Right atrium auricular region (tissue), 2 donors: ENCODE data around the gene TBX10. TPM values are rescaled to one million over a fixed set of nuclear protein-coding genes. Genes with fewer than 3 reads are reported as not detected.

Experiments used
- DNase-seq: peaks from one replicate; pipeline ENCODE4 v3.0.0-alpha.2; 2019; ENCODE audit warnings: low spot score
- H3K27ac ChIP-seq, 2 donors: fragments of 200-600 bp; sonication (generic); 1 replicate in 1 of 2; 2 replicates in 1 of 2; pipeline ENCODE4 v1.5.1; 2016 to 2019
- H3K27me3 ChIP-seq, 2 donors: fragments of 200-600 bp; sonication (generic); one replicate each; pipeline versions ENCODE4 v1.5.1 to v1.6.0; 2017 to 2019
- H3K36me3 ChIP-seq: fragments of 200-600 bp; sonication (generic); one replicate; pipeline ENCODE4 v1.5.1; 2016
- H3K4me1 ChIP-seq, 2 donors: fragments of 200-600 bp; sonication (generic); one replicate each; pipeline versions ENCODE4 v1.5.1 to v1.6.0; 2017 to 2019
- H3K4me3 ChIP-seq, 2 donors: fragments of 200-600 bp; sonication (generic); 1 replicate in 1 of 2; 2 replicates in 1 of 2; pipeline ENCODE4 v1.5.1; 2017 to 2019; ENCODE audit warnings: mild to moderate bottlenecking in 1 of 2, moderate library complexity in 1 of 2
- H3K9me3 ChIP-seq, 2 donors: fragments of 200-600 bp; sonication (generic); one replicate each; pipeline ENCODE4 v1.5.1; 2019
- CTCF ChIP-seq, 2 donors: fragments of 200-600 bp; sonication (generic); IDR thresholded peaks; one replicate each; pipeline ENCODE4 v1.5.1; 2019; ENCODE audit warnings: antibody characterized with exemption in 2 of 2
- total RNA-seq, 2 donors: library from RNA; depleted of rRNA; stranded (reverse); fragments of >200 nt; gene quantifications; one replicate each; pipeline ENCODE4 v1.1.0, GENCODE V29; 2016

Gene TBX10
- total RNA-seq, 2 donors from 2014 or later, result not detected

GRCh38 chr11:67675058-67675747 lies 35.6 kb upstream of the TBX10 start:
- DNase-seq, result no peak
- no peak for TF ChIP-seq CTCF (IDR thresholded peaks at IDR 0.05)
- Histone ChIP-seq H3K27me3 (no peaks in the 10 kb centered on the region), H3K27ac (no peak overlapping the region), H3K9me3 (peaks cover 0 to 7% of the 10 kb centered on the region in 2 donors), H3K4me3 (no peak overlapping the region), H3K36me3 (no peaks in the 10 kb centered on the region), H3K4me1 (no peaks in the 10 kb centered on the region)

- no peaks in the 10 kb centered on the region for H3K4me1 ChIP-seq
- no peak within 1 kb of the TSS for H3K4me3 ChIP-seq
- TF ChIP-seq CTCF (IDR thresholded peaks at IDR 0.05), result no peak
- H3K27me3 ChIP-seq, result no peaks in the 10 kb centered on the region
- H3K27ac ChIP-seq, result no peak within 1 kb of the TSS
- peaks cover 0 to 7% of the 10 kb centered on the region in 2 donors for H3K9me3 ChIP-seq
- H3K36me3 ChIP-seq, result no peaks in the 10 kb centered on the region
- no peak for DNase-seq
Measured at GRCh38 chr11:67674442-67674871, 34.9 kb upstream of the TBX10 start, which contains the start of gene ALDH3B2. Gene ALDH3B2, minus strand, starts transcription at chr11:67674623. Its CDS starts 7,688 bp downstream, at chr11:67666935.

GRCh38 chr11:67673902-67674301 lies 34.3 kb upstream of the TBX10 start:
- TF ChIP-seq CTCF (IDR thresholded peaks at IDR 0.05), result no peak
- Histone ChIP-seq H3K27ac (no peak overlapping the region), H3K9me3 (peaks cover 0 to 7% of the 10 kb centered on the region in 2 donors), H3K4me3 (no peak overlapping the region), H3K27me3 (no peaks in the 10 kb centered on the region), H3K36me3 (no peaks in the 10 kb centered on the region), H3K4me1 (no peaks in the 10 kb centered on the region)
- DNase-seq, result no peak

GRCh38 chr11:67673358-67673757 lies 33.8 kb upstream of the TBX10 start:
- Histone ChIP-seq H3K27ac (no peak overlapping the region), H3K4me3 (no peak overlapping the region), H3K27me3 (no peaks in the 10 kb centered on the region), H3K4me1 (no peaks in the 10 kb centered on the region), H3K36me3 (no peaks in the 10 kb centered on the region), H3K9me3 (peaks cover 0 to 7% of the 10 kb centered on the region in 2 donors)
- no peak for TF ChIP-seq CTCF (IDR thresholded peaks at IDR 0.05)
- no peak for DNase-seq

- no peak for TF ChIP-seq CTCF (IDR thresholded peaks at IDR 0.05)
- Histone ChIP-seq H3K27me3 (no peaks in the 10 kb centered on the region), H3K36me3 (no peaks in the 10 kb centered on the region), H3K4me3 (no peak overlapping the region), H3K4me1 (no peaks in the 10 kb centered on the region), H3K9me3 (peaks cover 0 to 4% of the 10 kb centered on the region in 2 donors), H3K27ac (no peak overlapping the region)
- DNase-seq, result no peak
Measured at GRCh38 chr11:67671211-67671520, 31.6 kb upstream of the TBX10 start.
